ENCODE measurements around the gene RNF114.
"Not testable (repeated sequence)": the region's sequence is repeated elsewhere in the genome, so short reads cannot be mapped to it uniquely, and the experiment has no call there.

The RNF114 gene

GRCh38 chr20:49964964-49965780 lies 29.0 kb downstream of the RNF114 start:
- no peak for DNase-seq (ENCODE audit: low read depth)

GRCh38 chr20:49965781-49966305 lies 29.6 kb downstream of the RNF114 start:
- no peak for DNase-seq (ENCODE audit: low read depth)

GRCh38 chr20:49966861-49967260 lies 30.7 kb downstream of the RNF114 start:
- no peak for DNase-seq (ENCODE audit: low read depth)

- no peak for DNase-seq (ENCODE audit: low read depth)
Observed at GRCh38 chr20:49969234-49969633, 33.0 kb downstream of the RNF114 start.

- no peak for DNase-seq (ENCODE audit: low read depth)
Observed at GRCh38 chr20:49969946-49970345, 33.7 kb downstream of the RNF114 start.

- DNase-seq (ENCODE audit: low read depth), result no peak
Observed at GRCh38 chr20:49970498-49970897, 34.3 kb downstream of the RNF114 start.

- DNase-seq (ENCODE audit: low read depth), result no peak
Observed at GRCh38 chr20:49973981-49974380, 37.8 kb downstream of the RNF114 start.

GRCh38 chr20:49976542-49976941 lies 40.3 kb downstream of the RNF114 start:
- DNase-seq (ENCODE audit: low read depth), result no peak

GRCh38 chr20:49977740-49978139 lies 41.5 kb downstream of the RNF114 start:
- not testable (repeated sequence) for DNase-seq (ENCODE audit: low read depth)

GRCh38 chr20:49978685-49979029 lies 42.5 kb downstream of the RNF114 start:
- no peak for DNase-seq (ENCODE audit: low read depth)

- DNase-seq (ENCODE audit: low read depth), result no peak
Observed at GRCh38 chr20:49979030-49979832, 43.0 kb downstream of the RNF114 start.

- DNase-seq (ENCODE audit: low read depth), result no peak
Observed at GRCh38 chr20:49980140-49981008, 44.2 kb downstream of the RNF114 start.

GRCh38 chr20:49981218-49982071 lies 45.2 kb downstream of the RNF114 start:
- DNase-seq (ENCODE audit: low read depth), result no peak

- DNase-seq (ENCODE audit: low read depth), result no peak
Observed at GRCh38 chr20:49982072-49982345, 45.8 kb downstream of the RNF114 start.

- DNase-seq (ENCODE audit: low read depth), result peak; percentile 51
Observed at GRCh38 chr20:49982346-49983122, 46.3 kb downstream of the RNF114 start, which contains the start of gene SNAI1. Gene SNAI1, plus strand, starts transcription at chr20:49982980. Its CDS starts 80 bp downstream, at chr20:49983060.

- no peak for DNase-seq (ENCODE audit: low read depth)
Observed at GRCh38 chr20:49983123-49983847, 47.1 kb downstream of the RNF114 start.

GRCh38 chr20:49983848-49984408 lies 47.7 kb downstream of the RNF114 start:
- DNase-seq (ENCODE audit: low read depth), result no peak

GRCh38 chr20:49984426-49985153 lies 48.4 kb downstream of the RNF114 start:
- no peak for DNase-seq (ENCODE audit: low read depth)

GRCh38 chr20:49985157-49985556 lies 49.0 kb downstream of the RNF114 start:
- no peak for DNase-seq (ENCODE audit: low read depth)
